Measurements from ENCODE around the gene PTPN14. TPM values are rescaled to one million over a fixed set of nuclear protein-coding genes. Genes with fewer than 3 reads are reported as not detected.

PTPN14 gene
- total and polyA plus RNA-seq, 5 donors from 2014 or later: 0.02 to 0.10 (median 0.06) TPM; not detected in 2

- no peaks in the 10 kb centered on the region for H3K4me1 ChIP-seq (ENCODE audit: control insufficient read depth, insufficient read depth, low read length, poor library complexity, severe bottlenecking)
- no peak overlapping the region for H3K27ac Mint-ChIP-seq
- no peaks in the 10 kb centered on the region for H3K9me3 ChIP-seq (ENCODE audit: control insufficient read depth in 2 of 2, low read length in 2 of 2)
- H3K36me3 ChIP-seq (ENCODE audit: control insufficient read depth, insufficient read depth, low read length): peaks cover 31% of the 10 kb centered on the region
- no peaks in the 10 kb centered on the region for H3K27me3 ChIP-seq (ENCODE audit: control insufficient read depth, insufficient read depth, low read length)
- H3K4me3 ChIP-seq (ENCODE audit: low read depth, low read length): no peak overlapping the region
- H3K36me3 Mint-ChIP-seq: peaks cover 28% of the 10 kb centered on the region
- DNase-seq (no peak), ATAC-seq (ENCODE audit: low read depth in 2 of 2) (no peak)
- no peaks in the 10 kb centered on the region for H3K27me3 Mint-ChIP-seq
- H3K4me3 Mint-ChIP-seq: no peak overlapping the region
- peaks cover 0 to 10% (median 6%) of the 10 kb centered on the region in 4 donors for H3K4me1 Mint-ChIP-seq
- H3K27ac ChIP-seq (ENCODE audit: insufficient read depth, low read length, poor library complexity, severe bottlenecking): no peak overlapping the region
- no peaks in the 10 kb centered on the region for H3K9me3 Mint-ChIP-seq
Measured at GRCh38 chr1:214326406-214326805, 225.0 kb downstream of the PTPN14 start.

GRCh38 chr1:214324896-214325800 lies 226.3 kb downstream of the PTPN14 start:
- Mint-ChIP-seq H3K27me3 (no peaks in the 10 kb centered on the region), H3K4me3 (no peak overlapping the region), H3K36me3 (peaks cover 28% of the 10 kb centered on the region), H3K4me1 (peaks cover 0 to 10% (median 6%) of the 10 kb centered on the region in 4 donors), H3K27ac (no peak overlapping the region), H3K9me3 (no peaks in the 10 kb centered on the region)
- peaks cover 28% of the 10 kb centered on the region for H3K36me3 ChIP-seq (ENCODE audit: control insufficient read depth, insufficient read depth, low read length)
- no peaks in the 10 kb centered on the region for H3K27me3 ChIP-seq (ENCODE audit: control insufficient read depth, insufficient read depth, low read length)
- no peak overlapping the region for H3K4me3 ChIP-seq (ENCODE audit: low read depth, low read length)
- ATAC-seq (ENCODE audit: low read depth in 2 of 2) (no peak), DNase-seq (no peak)
- H3K9me3 ChIP-seq (ENCODE audit: control insufficient read depth in 2 of 2, low read length in 2 of 2): no peaks in the 10 kb centered on the region
- no peaks in the 10 kb centered on the region for H3K4me1 ChIP-seq (ENCODE audit: control insufficient read depth, insufficient read depth, low read length, poor library complexity, severe bottlenecking)
- no peak overlapping the region for H3K27ac ChIP-seq (ENCODE audit: insufficient read depth, low read length, poor library complexity, severe bottlenecking)

GRCh38 chr1:214321705-214322453 lies 229.5 kb downstream of the PTPN14 start:
- H3K4me1 Mint-ChIP-seq: peaks cover 0 to 5% (median 3%) of the 10 kb centered on the region in 4 donors
- Histone ChIP-seq H3K9me3 (ENCODE audit: control insufficient read depth in 2 of 2, low read length in 2 of 2) (no peaks in the 10 kb centered on the region), H3K36me3 (ENCODE audit: control insufficient read depth, insufficient read depth, low read length) (peaks cover 40% of the 10 kb centered on the region), H3K27ac (ENCODE audit: insufficient read depth, low read length, poor library complexity, severe bottlenecking) (no peak overlapping the region), H3K27me3 (ENCODE audit: control insufficient read depth, insufficient read depth, low read length) (no peaks in the 10 kb centered on the region), H3K4me1 (ENCODE audit: control insufficient read depth, insufficient read depth, low read length, poor library complexity, severe bottlenecking) (no peaks in the 10 kb centered on the region), H3K4me3 (ENCODE audit: low read depth, low read length) (no peak overlapping the region)
- no peak overlapping the region for H3K4me3 Mint-ChIP-seq
- H3K9me3 Mint-ChIP-seq: no peaks in the 10 kb centered on the region
- no peak for DNase-seq
- no peak for ATAC-seq (ENCODE audit: low read depth in 2 of 2)
- H3K27ac Mint-ChIP-seq: peak overlapping the region in 1 of 3 donors; percentile 50
- no peaks in the 10 kb centered on the region for H3K27me3 Mint-ChIP-seq
- H3K36me3 Mint-ChIP-seq: peaks cover 47% of the 10 kb centered on the region

DNA sequence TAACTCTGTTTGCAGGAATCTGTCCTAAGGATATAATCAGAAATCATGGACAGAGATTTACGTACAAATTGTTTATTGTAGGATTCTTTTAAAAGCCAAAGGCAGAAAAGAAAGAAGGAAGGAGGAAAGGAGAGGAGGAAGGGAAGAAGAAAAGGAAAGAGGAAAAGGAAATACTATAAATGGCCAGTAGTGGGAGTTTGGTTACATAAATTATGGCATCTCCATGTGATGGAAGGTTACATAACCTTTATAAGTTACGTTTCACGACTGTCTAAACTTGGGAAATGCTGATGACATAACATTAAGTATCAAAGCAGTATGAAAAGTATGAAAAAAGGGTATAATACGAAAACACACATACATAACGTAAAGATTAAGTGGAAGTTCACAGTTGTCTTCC lies 231.5 kb downstream of the PTPN14 start:
- DNase-seq (no peak), ATAC-seq (ENCODE audit: low read depth in 2 of 2) (no peak)
- H3K4me3 Mint-ChIP-seq: no peak overlapping the region
- no peaks in the 10 kb centered on the region for H3K27me3 Mint-ChIP-seq
- no peaks in the 10 kb centered on the region for H3K9me3 ChIP-seq (ENCODE audit: control insufficient read depth in 2 of 2, low read length in 2 of 2)
- peaks cover 0 to 5% (median 3%) of the 10 kb centered on the region in 4 donors for H3K4me1 Mint-ChIP-seq
- H3K36me3 ChIP-seq (ENCODE audit: control insufficient read depth, insufficient read depth, low read length): peaks cover 43% of the 10 kb centered on the region
- H3K27me3 ChIP-seq (ENCODE audit: control insufficient read depth, insufficient read depth, low read length): no peaks in the 10 kb centered on the region
- H3K36me3 Mint-ChIP-seq: peaks cover 45% of the 10 kb centered on the region
- H3K27ac Mint-ChIP-seq: peak overlapping the region in 1 of 3 donors; percentile 49
- H3K9me3 Mint-ChIP-seq: no peaks in the 10 kb centered on the region
- H3K4me1 ChIP-seq (ENCODE audit: control insufficient read depth, insufficient read depth, low read length, poor library complexity, severe bottlenecking): no peaks in the 10 kb centered on the region
- H3K27ac ChIP-seq (ENCODE audit: insufficient read depth, low read length, poor library complexity, severe bottlenecking): no peak overlapping the region
- H3K4me3 ChIP-seq (ENCODE audit: low read depth, low read length): no peak overlapping the region

DNA sequence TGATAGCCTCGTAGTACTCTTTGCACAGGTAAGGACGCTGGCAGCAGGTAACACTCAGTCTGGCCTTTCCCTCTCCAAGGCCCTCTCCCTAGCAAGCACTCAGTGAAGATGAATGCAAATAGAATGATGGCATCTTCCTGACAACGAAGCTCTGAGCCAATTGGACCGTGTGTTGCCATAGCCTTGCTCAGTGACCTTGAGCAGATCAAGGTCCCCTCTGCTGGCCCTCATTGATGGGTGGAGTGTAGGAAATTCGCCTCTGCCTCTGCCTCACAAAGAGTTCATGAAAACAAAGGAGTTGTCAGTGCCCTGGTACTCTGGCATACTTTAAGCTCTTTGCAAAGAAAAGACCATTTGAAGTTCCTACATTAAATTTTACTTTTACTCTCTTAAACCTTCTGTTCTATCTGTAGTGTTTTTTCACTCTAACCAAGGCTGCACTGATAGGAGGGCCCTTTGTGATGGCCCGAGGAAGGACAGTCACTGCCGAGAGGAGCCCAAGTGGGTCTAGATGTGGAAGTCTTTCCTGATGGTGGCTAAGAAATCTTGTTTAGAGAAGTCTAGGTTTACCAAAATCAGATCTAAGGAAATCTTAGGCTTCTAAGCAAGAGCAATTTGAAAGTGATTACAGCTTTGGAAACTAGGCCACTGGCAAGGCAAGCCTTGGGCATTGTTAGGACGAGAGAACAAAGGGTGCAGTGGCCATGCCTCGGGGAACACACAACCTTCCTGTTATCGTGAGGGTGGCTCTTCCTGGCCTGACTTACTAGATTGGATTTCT lies 232.3 kb downstream of the PTPN14 start:
- no peak overlapping the region for H3K27ac ChIP-seq (ENCODE audit: insufficient read depth, low read length, poor library complexity, severe bottlenecking)
- Mint-ChIP-seq H3K27ac (no peak overlapping the region), H3K9me3 (no peaks in the 10 kb centered on the region), H3K27me3 (no peaks in the 10 kb centered on the region), H3K4me3 (no peak overlapping the region), H3K4me1 (peaks cover 0 to 5% (median 3%) of the 10 kb centered on the region in 4 donors), H3K36me3 (peaks cover 40% of the 10 kb centered on the region)
- no peaks in the 10 kb centered on the region for H3K9me3 ChIP-seq (ENCODE audit: control insufficient read depth in 2 of 2, low read length in 2 of 2)
- no peak for ATAC-seq (ENCODE audit: low read depth in 2 of 2)
- H3K4me1 ChIP-seq (ENCODE audit: control insufficient read depth, insufficient read depth, low read length, poor library complexity, severe bottlenecking): no peaks in the 10 kb centered on the region
- peaks cover 41% of the 10 kb centered on the region for H3K36me3 ChIP-seq (ENCODE audit: control insufficient read depth, insufficient read depth, low read length)
- DNase-seq: no peak
- no peaks in the 10 kb centered on the region for H3K27me3 ChIP-seq (ENCODE audit: control insufficient read depth, insufficient read depth, low read length)
- no peak overlapping the region for H3K4me3 ChIP-seq (ENCODE audit: low read depth, low read length)

GRCh38 chr1:214318356-214318755 lies 233.0 kb downstream of the PTPN14 start:
- Mint-ChIP-seq H3K27me3 (no peaks in the 10 kb centered on the region), H3K9me3 (no peaks in the 10 kb centered on the region), H3K36me3 (peaks cover 38% of the 10 kb centered on the region), H3K4me1 (peaks cover 0 to 5% (median 3%) of the 10 kb centered on the region in 4 donors), H3K27ac (peak overlapping the region in 1 of 3 donors; percentile 47), H3K4me3 (no peak overlapping the region)
- H3K4me3 ChIP-seq (ENCODE audit: low read depth, low read length): no peak overlapping the region
- no peak for ATAC-seq (ENCODE audit: low read depth in 2 of 2)
- H3K36me3 ChIP-seq (ENCODE audit: control insufficient read depth, insufficient read depth, low read length): peaks cover 44% of the 10 kb centered on the region
- DNase-seq: no peak
- H3K27ac ChIP-seq (ENCODE audit: insufficient read depth, low read length, poor library complexity, severe bottlenecking): no peak overlapping the region
- H3K4me1 ChIP-seq (ENCODE audit: control insufficient read depth, insufficient read depth, low read length, poor library complexity, severe bottlenecking): no peaks in the 10 kb centered on the region
- H3K27me3 ChIP-seq (ENCODE audit: control insufficient read depth, insufficient read depth, low read length): no peaks in the 10 kb centered on the region
- no peaks in the 10 kb centered on the region for H3K9me3 ChIP-seq (ENCODE audit: control insufficient read depth in 2 of 2, low read length in 2 of 2)

- H3K27me3 Mint-ChIP-seq: no peaks in the 10 kb centered on the region
- ATAC-seq (ENCODE audit: low read depth in 2 of 2) (no peak), DNase-seq (no peak)
- peaks cover 0 to 5% (median 3%) of the 10 kb centered on the region in 4 donors for H3K4me1 Mint-ChIP-seq
- Histone ChIP-seq H3K4me3 (ENCODE audit: low read depth, low read length) (no peak overlapping the region), H3K27me3 (ENCODE audit: control insufficient read depth, insufficient read depth, low read length) (no peaks in the 10 kb centered on the region), H3K36me3 (ENCODE audit: control insufficient read depth, insufficient read depth, low read length) (peaks cover 44% of the 10 kb centered on the region), H3K4me1 (ENCODE audit: control insufficient read depth, insufficient read depth, low read length, poor library complexity, severe bottlenecking) (no peaks in the 10 kb centered on the region), H3K9me3 (ENCODE audit: control insufficient read depth in 2 of 2, low read length in 2 of 2) (no peaks in the 10 kb centered on the region), H3K27ac (ENCODE audit: insufficient read depth, low read length, poor library complexity, severe bottlenecking) (no peak overlapping the region)
- no peaks in the 10 kb centered on the region for H3K9me3 Mint-ChIP-seq
- H3K4me3 Mint-ChIP-seq: no peak overlapping the region
- H3K36me3 Mint-ChIP-seq: peaks cover 38% of the 10 kb centered on the region
- H3K27ac Mint-ChIP-seq: peak overlapping the region in 2 of 3 donors; percentile 12 to 47
Measured at GRCh38 chr1:214317734-214318133, 233.7 kb downstream of the PTPN14 start.
